RWPE2 (cell line): ENCODE data around the gene KRT14.

Source experiments
- ATAC-seq: fragments of 200-7000 bp; cut with Tn5 transposase; 3 replicates; pipeline ENCODE4 v1.9.1; 2021; ENCODE audit warnings: low read depth
- DNase-seq: peaks from one replicate; pipeline ENCODE4 v3.0.0-alpha.2; 2020; ENCODE audit warnings: low spot score
- H3K27ac ChIP-seq: fragments of 450-650 bp; 2 replicates; pipeline ENCODE4 v1.5.1; 2017; ENCODE audit warnings: mild to moderate bottlenecking; ENCODE audit not compliant: poor library complexity, severe bottlenecking
- H3K27me3 ChIP-seq: fragments of 250-450 bp; sonication (Bioruptor Pico); 2 replicates; pipeline ENCODE4 v1.5.1; 2021; ENCODE audit warnings: mild to moderate bottlenecking, moderate library complexity; ENCODE audit not compliant: insufficient read depth, poor library complexity, severe bottlenecking
- H3K36me3 ChIP-seq: fragments of 250-450 bp; sonication (Bioruptor Pico); 2 replicates; pipeline ENCODE4 v1.5.1; 2020; ENCODE audit warnings: low read depth, mild to moderate bottlenecking, moderate library complexity
- H3K4me1 ChIP-seq: fragments of 250-450 bp; sonication (Bioruptor Pico); 2 replicates; pipeline ENCODE4 v1.5.1; 2021; ENCODE audit warnings: mild to moderate bottlenecking, moderate library complexity; ENCODE audit not compliant: insufficient read depth, poor library complexity, severe bottlenecking
- H3K4me3 ChIP-seq: fragments of 250-450 bp; sonication (Bioruptor Pico); 2 replicates; pipeline ENCODE4 v1.5.1; 2021; ENCODE audit warnings: mild to moderate bottlenecking, moderate library complexity; ENCODE audit not compliant: severe bottlenecking
- H3K9me3 ChIP-seq: fragments of 250-450 bp; sonication (Bioruptor Pico); 2 replicates; pipeline ENCODE4 v1.5.1; 2021; ENCODE audit warnings: mild to moderate bottlenecking, moderate library complexity; ENCODE audit not compliant: severe bottlenecking
- TF ChIP-seq, protein P1 (sequence below): fragments of 450-650 bp; IDR thresholded peaks from one replicate; pipeline ENCODE4 v1.5.1; 2017; ENCODE audit warnings: mild to moderate bottlenecking, moderate library complexity; ENCODE audit not compliant: poor library complexity, severe bottlenecking

Gene KRT14

DNA sequence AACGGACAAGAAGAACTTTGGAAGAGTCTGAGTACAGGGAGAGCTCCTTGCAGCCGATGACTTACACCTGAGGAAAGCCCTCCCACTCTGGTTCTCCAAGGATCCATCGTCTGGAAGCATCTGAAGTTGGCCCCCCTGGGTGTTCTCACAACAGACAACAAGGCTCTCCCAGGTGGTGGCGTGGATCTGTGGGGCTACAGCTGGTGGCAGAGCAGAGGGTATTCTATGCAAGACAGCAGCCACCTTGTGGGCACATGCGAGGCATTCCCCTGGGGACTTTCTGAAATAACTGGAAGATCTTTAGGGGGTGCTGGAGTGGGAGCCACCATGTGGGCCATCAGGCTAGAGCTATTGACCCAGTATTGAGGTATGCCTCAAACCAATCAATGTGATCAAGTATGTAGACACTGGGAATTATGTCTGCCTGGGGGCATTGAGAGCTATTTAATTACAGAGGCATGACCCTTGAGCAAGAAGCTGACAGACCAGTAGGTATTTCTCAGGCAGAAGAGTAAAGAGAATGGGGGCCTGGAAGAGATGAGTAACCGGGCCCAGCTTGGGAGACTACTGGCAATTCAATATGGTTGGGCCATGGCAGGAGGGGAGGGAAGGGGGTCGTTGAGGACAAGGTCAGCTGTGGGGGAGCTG lies 51.7 kb downstream of the KRT14 start:
- DNase-seq (no peak), ATAC-seq (no peak)
- TF ChIP-seq, protein P1, sequence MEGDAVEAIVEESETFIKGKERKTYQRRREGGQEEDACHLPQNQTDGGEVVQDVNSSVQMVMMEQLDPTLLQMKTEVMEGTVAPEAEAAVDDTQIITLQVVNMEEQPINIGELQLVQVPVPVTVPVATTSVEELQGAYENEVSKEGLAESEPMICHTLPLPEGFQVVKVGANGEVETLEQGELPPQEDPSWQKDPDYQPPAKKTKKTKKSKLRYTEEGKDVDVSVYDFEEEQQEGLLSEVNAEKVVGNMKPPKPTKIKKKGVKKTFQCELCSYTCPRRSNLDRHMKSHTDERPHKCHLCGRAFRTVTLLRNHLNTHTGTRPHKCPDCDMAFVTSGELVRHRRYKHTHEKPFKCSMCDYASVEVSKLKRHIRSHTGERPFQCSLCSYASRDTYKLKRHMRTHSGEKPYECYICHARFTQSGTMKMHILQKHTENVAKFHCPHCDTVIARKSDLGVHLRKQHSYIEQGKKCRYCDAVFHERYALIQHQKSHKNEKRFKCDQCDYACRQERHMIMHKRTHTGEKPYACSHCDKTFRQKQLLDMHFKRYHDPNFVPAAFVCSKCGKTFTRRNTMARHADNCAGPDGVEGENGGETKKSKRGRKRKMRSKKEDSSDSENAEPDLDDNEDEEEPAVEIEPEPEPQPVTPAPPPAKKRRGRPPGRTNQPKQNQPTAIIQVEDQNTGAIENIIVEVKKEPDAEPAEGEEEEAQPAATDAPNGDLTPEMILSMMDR, result no peak
- H3K4me1 ChIP-seq, result peaks cover 37% of the 10 kb centered on the region
- no peaks in the 10 kb centered on the region for H3K36me3 ChIP-seq
- H3K27me3 ChIP-seq, result no peaks in the 10 kb centered on the region
- no peak overlapping the region for H3K27ac ChIP-seq
- H3K9me3 ChIP-seq, result no peaks in the 10 kb centered on the region
- H3K4me3 ChIP-seq, result no peak overlapping the region

DNA sequence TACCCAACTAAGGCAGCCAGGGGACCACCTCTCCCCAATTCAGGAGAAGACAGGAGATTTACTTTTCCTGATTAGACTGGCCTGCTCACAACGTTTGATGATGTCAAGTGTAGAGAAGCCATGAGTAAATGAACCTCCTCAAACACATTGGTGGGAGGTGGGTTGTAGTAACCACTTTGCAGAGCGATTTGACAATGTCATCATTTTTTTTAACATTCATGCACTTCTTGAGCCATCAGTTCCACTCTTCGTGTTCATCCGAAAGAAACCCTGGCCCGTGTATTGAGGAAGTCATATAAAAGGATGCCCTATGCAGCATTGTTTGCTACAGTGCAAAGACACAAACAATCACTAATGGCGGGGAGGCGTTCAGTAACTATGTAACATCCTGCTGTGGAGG lies 53.1 kb downstream of the KRT14 start:
- DNase-seq, result no peak
- TF ChIP-seq, protein P1, result no peak
- ATAC-seq, result no peak
- no peak overlapping the region for H3K4me3 ChIP-seq
- H3K36me3 ChIP-seq, result no peaks in the 10 kb centered on the region
- H3K27me3 ChIP-seq, result no peaks in the 10 kb centered on the region
- H3K9me3 ChIP-seq, result no peaks in the 10 kb centered on the region
- no peak overlapping the region for H3K27ac ChIP-seq
- H3K4me1 ChIP-seq, result peaks cover 44% of the 10 kb centered on the region

DNA sequence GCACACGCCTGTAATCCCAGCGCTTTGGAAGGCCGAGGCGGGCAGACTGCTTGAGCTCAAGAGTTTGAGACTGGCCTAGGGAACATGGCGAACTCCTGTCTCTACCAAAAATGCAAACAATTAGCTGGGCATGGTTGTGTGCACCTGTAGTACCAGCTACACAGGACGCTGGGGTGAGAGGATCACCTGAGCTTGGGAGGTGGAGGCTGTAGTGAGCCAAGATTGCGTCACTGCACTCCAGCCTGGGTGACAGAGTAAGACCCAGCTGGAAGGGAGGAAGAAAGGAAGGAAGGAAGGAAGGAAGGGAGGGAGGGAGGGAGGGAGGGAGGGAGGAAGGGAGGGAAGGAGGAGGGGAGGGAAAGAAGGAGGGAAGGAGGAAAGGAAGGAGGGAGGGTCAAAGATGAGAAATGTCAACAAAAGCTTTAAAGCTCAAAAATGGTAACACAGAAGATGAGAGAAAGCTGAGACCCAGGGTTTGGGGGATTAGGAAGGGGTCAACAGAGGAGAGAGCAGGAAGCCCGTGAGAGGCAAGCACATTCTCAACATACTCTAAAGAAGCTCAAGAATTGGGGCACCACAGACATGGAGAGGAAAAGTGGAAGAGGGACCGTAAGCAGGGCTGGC lies 53.6 kb downstream of the KRT14 start:
- Histone ChIP-seq H3K4me1 (peaks cover 39% of the 10 kb centered on the region), H3K27ac (no peak overlapping the region), H3K4me3 (no peak overlapping the region), H3K36me3 (no peaks in the 10 kb centered on the region), H3K9me3 (no peaks in the 10 kb centered on the region), H3K27me3 (no peaks in the 10 kb centered on the region)
- no peak for ATAC-seq
- TF ChIP-seq, protein P1, result no peak
- DNase-seq, result no peak
